Putamen (tissue), 1 donor: Measurements from ENCODE around the gene INPP4B.

Source experiments
- DNase-seq: peaks from one replicate; pipeline ENCODE4 v3.0.0-alpha.2; 2016; ENCODE audit warnings: low spot score

Gene INPP4B

GRCh38 chr4:142230991-142231390 lies 615.1 kb downstream of the INPP4B start:
- DNase-seq = no peak

- DNase-seq = no peak
Measured at GRCh38 chr4:142226014-142226413, 620.1 kb downstream of the INPP4B start.

DNA sequence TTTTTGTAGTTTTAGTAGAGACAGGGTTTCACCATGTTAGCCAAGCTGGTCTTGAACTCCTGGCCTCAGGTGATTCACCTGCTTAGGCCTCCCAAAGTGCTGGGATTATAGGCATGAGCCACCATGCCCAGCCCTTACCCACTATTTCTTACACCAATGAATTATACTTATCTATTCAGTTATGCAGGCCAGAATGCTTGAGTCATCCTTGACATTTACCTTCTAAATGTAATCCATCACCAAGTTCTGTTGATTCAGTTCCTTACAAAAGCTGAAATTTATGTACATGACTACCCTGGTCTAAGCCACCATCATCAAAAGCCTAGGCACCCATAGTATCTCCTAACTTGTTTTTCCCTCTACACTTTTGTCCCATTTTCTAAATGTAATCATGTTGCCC lies 624.0 kb downstream of the INPP4B start:
- no peak for DNase-seq

- DNase-seq = no peak
Measured at GRCh38 chr4:142218726-142219125, 627.4 kb downstream of the INPP4B start.

GRCh38 chr4:142211444-142211843 lies 634.7 kb downstream of the INPP4B start:
- no peak for DNase-seq

DNA sequence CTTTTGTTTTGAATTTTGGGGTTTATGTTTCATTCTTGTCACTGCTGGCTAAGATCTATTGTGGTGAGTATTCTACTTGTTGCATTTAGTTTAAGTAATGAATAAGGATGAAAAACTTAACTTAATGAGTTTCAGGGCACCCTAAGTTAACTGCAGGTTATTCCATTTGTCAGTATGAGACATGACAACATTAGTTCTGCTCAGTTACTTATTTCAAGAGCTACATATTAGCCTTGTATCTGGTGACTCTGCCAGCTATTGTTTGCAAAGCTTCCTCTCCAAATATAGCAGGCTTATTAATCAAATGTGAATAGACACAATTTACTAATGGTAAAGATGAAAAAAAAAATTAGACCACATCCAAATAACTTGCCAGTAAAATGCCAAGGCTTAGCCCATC lies 642.6 kb downstream of the INPP4B start:
- no peak for DNase-seq

DNA sequence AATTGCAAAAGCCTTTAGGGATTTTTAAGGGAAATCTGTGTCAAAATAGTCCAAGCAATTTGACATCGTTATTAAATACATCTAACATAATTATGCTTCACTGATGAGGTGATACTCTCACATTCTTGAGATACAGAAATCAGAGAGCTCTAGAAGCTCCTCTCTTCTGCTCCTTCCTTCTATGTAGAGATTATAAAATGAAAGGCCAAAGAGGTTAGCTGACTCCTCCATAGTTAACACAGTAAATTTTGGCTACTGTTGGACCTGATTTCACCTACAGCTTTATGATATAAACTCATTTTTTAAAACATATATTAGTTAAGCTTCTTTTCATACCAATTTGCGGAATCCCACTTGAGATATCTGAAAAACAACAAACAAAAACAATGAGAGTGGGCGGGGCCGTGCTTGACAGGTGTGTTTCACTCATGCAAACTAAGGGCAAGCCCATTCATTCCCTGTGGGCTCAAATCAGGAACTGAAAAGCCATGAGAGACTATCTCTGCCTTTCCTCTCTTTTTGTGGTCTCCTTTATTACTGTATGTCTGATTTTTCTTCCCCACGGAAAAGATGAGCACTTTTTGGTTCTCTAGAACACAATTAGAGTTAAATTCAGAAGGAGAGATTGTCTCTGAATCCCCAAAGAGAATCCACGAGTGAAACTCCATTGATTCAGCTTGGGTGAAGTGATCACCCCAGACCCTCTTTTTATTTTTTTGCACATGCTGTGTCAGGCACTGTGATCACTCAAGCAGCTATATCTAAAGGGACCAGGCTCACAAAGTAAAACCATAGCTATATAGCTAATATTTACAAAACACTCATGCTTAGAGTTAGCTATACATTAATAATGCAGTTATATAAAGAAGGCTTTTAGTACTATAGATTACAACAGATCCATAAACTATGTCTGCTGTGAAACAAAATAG lies 643.4 kb downstream of the INPP4B start:
- DNase-seq = no peak

GRCh38 chr4:142201041-142201440 lies 645.1 kb downstream of the INPP4B start:
- DNase-seq = no peak

GRCh38 chr4:142194905-142195304 lies 651.2 kb downstream of the INPP4B start:
- no peak for DNase-seq

GRCh38 chr4:142191901-142192300 lies 654.2 kb downstream of the INPP4B start:
- no peak for DNase-seq

- DNase-seq = no peak
Measured at GRCh38 chr4:142181021-142181420, 665.1 kb downstream of the INPP4B start.

- DNase-seq = no peak
Measured at GRCh38 chr4:142169216-142169615, 676.9 kb downstream of the INPP4B start.

DNA sequence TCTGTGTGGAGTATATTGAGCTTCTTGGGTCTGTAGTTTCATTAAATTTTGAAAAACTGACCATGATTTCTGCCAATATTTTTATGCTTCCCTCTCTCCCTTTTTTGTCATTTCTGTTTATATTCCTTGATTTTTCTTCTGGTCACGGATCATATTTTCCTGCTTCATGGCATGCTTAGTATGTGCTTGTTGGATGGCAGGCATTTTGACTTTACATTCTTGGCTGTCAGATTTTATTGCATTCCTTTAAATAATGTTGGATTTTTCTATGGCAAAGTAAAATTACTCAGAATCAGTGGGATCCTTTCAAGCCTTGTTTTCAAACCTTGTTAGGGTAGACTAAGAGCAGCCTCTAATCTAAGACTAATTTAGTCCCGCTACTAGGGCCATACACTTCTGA lies 677.9 kb downstream of the INPP4B start:
- DNase-seq = no peak

GRCh38 chr4:142164767-142165500 lies 681.2 kb downstream of the INPP4B start:
- no peak for DNase-seq

- DNase-seq = no peak
Measured at GRCh38 chr4:142161086-142161485, 685.0 kb downstream of the INPP4B start.

- DNase-seq = no peak
Measured at GRCh38 chr4:142160509-142160908, 685.6 kb downstream of the INPP4B start.

- DNase-seq = no peak
Measured at GRCh38 chr4:142158980-142159379, 687.1 kb downstream of the INPP4B start.

DNA sequence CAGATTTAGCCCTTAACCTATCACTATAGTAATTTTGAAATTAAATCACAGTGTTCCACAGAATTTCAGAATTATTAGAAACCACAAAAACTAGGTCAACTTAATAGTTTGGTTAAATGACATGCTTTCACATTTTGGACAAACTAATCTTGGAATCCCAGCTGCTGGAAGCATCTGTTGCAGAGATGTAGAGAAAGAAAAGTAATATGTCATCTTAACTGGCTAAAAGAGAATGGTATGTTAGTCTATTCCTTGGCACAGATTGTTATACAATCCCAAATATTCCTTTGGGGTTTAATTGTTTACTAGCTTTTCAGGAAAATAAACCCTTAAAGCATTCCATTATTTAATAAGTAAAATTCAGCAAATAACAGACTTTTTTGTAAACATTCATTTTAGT lies 689.8 kb downstream of the INPP4B start:
- no peak for DNase-seq

GRCh38 chr4:142155347-142155746 lies 690.8 kb downstream of the INPP4B start:
- no peak for DNase-seq

- no peak for DNase-seq
Measured at GRCh38 chr4:142150483-142150882, 695.6 kb downstream of the INPP4B start.

- no peak for DNase-seq
Measured at GRCh38 chr4:142144813-142145212, 701.3 kb downstream of the INPP4B start.

- DNase-seq = no peak
Measured at GRCh38 chr4:142142366-142143054, 703.6 kb downstream of the INPP4B start.

GRCh38 chr4:142141224-142141623 lies 704.9 kb downstream of the INPP4B start:
- DNase-seq = no peak
